Keratinocyte (primary cell): ENCODE data around the gene NFATC2. TPM values are rescaled to one million over a fixed set of nuclear protein-coding genes. Genes with fewer than 3 reads are reported as not detected.

Experiments
- DNase-seq: peaks from one replicate; pipeline ENCODE4 v3.0.0-alpha.2; 2011; ENCODE audit warnings: low read depth, missing footprints, low spot score
- FAIRE-seq: peaks from 2 replicates; lab custom pipeline; 2011; peaks lifted over from hg19 to GRCh38; lab: Jason Lieb, UNC
- H2AFZ ChIP-seq: 2 replicates; pipeline ENCODE4 v1.6.0; 2012; ENCODE audit warnings: low read length, control low read depth, inconsistent platforms; ENCODE audit not compliant: control insufficient read depth
- H3K27ac ChIP-seq: 2 replicates; pipeline ENCODE4 v1.5.1; 2011; ENCODE audit warnings: low read length; ENCODE audit not compliant: control insufficient read depth, insufficient read depth
- H3K27me3 ChIP-seq: 3 replicates; pipeline ENCODE4 v1.6.0; 2011; ENCODE audit warnings: low read length; ENCODE audit not compliant: control insufficient read depth, insufficient read depth; ENCODE audit errors: extremely low read depth
- H3K36me3 ChIP-seq, 2 experiments: 2 replicates in 1 of 2; 3 replicates in 1 of 2; pipeline ENCODE4 v1.5.1; 2011; ENCODE audit warnings: low read length in 2 of 2, mild to moderate bottlenecking in 1 of 2; ENCODE audit not compliant: control insufficient read depth in 2 of 2, insufficient read depth in 2 of 2; ENCODE audit errors: extremely low read depth in 1 of 2
- H3K4me1 ChIP-seq: 3 replicates; pipeline ENCODE4 v1.5.1; 2011; ENCODE audit warnings: low read length; ENCODE audit not compliant: control insufficient read depth, insufficient read depth; ENCODE audit errors: extremely low read depth
- H3K4me2 ChIP-seq: 3 replicates; pipeline ENCODE4 v1.6.0; 2011; ENCODE audit warnings: low read depth, low read length; ENCODE audit not compliant: control insufficient read depth, insufficient read depth; ENCODE audit errors: extremely low read depth
- H3K4me3 ChIP-seq, 3 experiments: fragments of 200-600 bp in 1 of 3; sonication (generic) in 1 of 3; 2 replicates in 2 of 3; 3 replicates in 1 of 3; pipeline ENCODE4 v1.5.1; 2011 to 2016; ENCODE audit warnings: low read length in 3 of 3, mild to moderate bottlenecking in 3 of 3, control low read depth in 2 of 3, inconsistent platforms in 1 of 3, low read depth in 1 of 3, mixed read lengths in 1 of 3, mixed run types in 1 of 3, moderate library complexity in 1 of 3; ENCODE audit not compliant: control insufficient read depth in 2 of 3, insufficient read depth in 2 of 3; ENCODE audit errors: extremely low read depth in 1 of 3
- H3K79me2 ChIP-seq: 2 replicates; pipeline ENCODE4 v1.6.0; 2012; ENCODE audit warnings: low read length; ENCODE audit not compliant: control insufficient read depth, insufficient read depth
- H3K9ac ChIP-seq: 3 replicates; pipeline ENCODE4 v1.6.0; 2011; ENCODE audit warnings: low read length; ENCODE audit not compliant: control insufficient read depth, insufficient read depth; ENCODE audit errors: extremely low read depth
- H3K9me1 ChIP-seq: 3 replicates; pipeline ENCODE4 v1.6.0; 2011; ENCODE audit warnings: low read length; ENCODE audit not compliant: control insufficient read depth, insufficient read depth; ENCODE audit errors: extremely low read depth
- H3K9me3 ChIP-seq: 2 replicates; pipeline ENCODE4 v1.5.1; 2012; ENCODE audit warnings: low read depth, low read length; ENCODE audit not compliant: control insufficient read depth
- H4K20me1 ChIP-seq: 3 replicates; pipeline ENCODE4 v1.6.0; 2011; ENCODE audit warnings: low read length; ENCODE audit not compliant: control insufficient read depth, insufficient read depth; ENCODE audit errors: extremely low read depth
- CTCF ChIP-seq, 3 experiments: IDR thresholded peaks in 1 of 3; conservative IDR thresholded peaks in 1 of 3; optimal IDR thresholded peaks in 1 of 3; 2 replicates in 2 of 3; 3 replicates in 1 of 3; pipeline versions ENCODE3 to v1.5.1; 2011; ENCODE audit warnings: low read length in 3 of 3, mild to moderate bottlenecking in 3 of 3, moderate library complexity in 2 of 3, control low read depth in 1 of 3, inconsistent platforms in 1 of 3; ENCODE audit not compliant: insufficient read depth in 2 of 3; ENCODE audit errors: extremely low read depth in 1 of 3
- EZH2 ChIP-seq: IDR thresholded peaks from one replicate; pipeline ENCODE4 v1.6.1; 2012; ENCODE audit warnings: inconsistent platforms, mild to moderate bottlenecking, low read length, moderate library complexity
- dilution Hi-C: fragments of 300-500 bp; cut with MboI; formaldehyde crosslinking; loops from one replicate; pipeline ENCODE4 v1.7.0; 2020; ENCODE audit warnings: low sequenced_read_pairs; ENCODE audit not compliant: extremely low pct_ligation_motif_present
- polyA plus RNA-seq, 5 experiments: library from polyadenylated mRNA; depleted of rRNA in 3 of 5; stranded (reverse) in 3 of 5; stranded (forward) in 1 of 5; unstranded in 1 of 5; fragments of >200 nt; gene quantifications; 1 replicate in 1 of 5; 2 replicates in 3 of 5; 3 replicates in 1 of 5; pipeline versions ENCODE4 v1.2.1 to v1.2.3, GENCODE V29; 2011 to 2012; ENCODE audit warnings: missing spikeins in 2 of 5, low read depth in 1 of 5, low replicate concordance in 1 of 5

Gene NFATC2
- polyA plus RNA-seq, 1 donor (not counting 4 experiments of a cell fraction or from before 2014, with no cell fraction given) = 0.05 TPM

- Histone ChIP-seq H4K20me1 (no peaks in the 10 kb centered on the region), H2AFZ (no peak overlapping the region), H3K27ac (no peak overlapping the region), H3K4me2 (no peak overlapping the region), H3K4me3 (no peak overlapping the region), H3K36me3 (no peaks in the 10 kb centered on the region), H3K9ac (no peak overlapping the region), H3K27me3 (peaks cover 9% of the 10 kb centered on the region), H3K4me1 (no peaks in the 10 kb centered on the region), H3K9me3 (no peaks in the 10 kb centered on the region), H3K79me2 (no peaks in the 10 kb centered on the region), H3K9me1 (no peaks in the 10 kb centered on the region)
- FAIRE-seq (no peak), DNase-seq (no peak)
- dilution Hi-C loops = no loop called here
- TF ChIP-seq CTCF (optimal IDR thresholded peaks at IDR 0.05 in 1 of 3, IDR thresholded peaks at IDR 0.05 in 1 of 3, conservative IDR thresholded peaks at IDR 0.05 in 1 of 3; ENCODE audit: extremely low read depth in 1 of 3, insufficient read depth in 2 of 3, low read length in 3 of 3) = no peak
- TF ChIP-seq EZH2 = no peak
These were observed 168.1 kb downstream of the NFATC2 start for GRCh38 chr20:51374456-51374830.

GRCh38 chr20:51373713-51374455, 168.6 kb downstream of the NFATC2 start:
- TF ChIP-seq EZH2 (no peak), CTCF (optimal IDR thresholded peaks at IDR 0.05 in 1 of 3, IDR thresholded peaks at IDR 0.05 in 1 of 3, conservative IDR thresholded peaks at IDR 0.05 in 1 of 3; ENCODE audit: extremely low read depth in 1 of 3, insufficient read depth in 2 of 3, low read length in 3 of 3) (no peak)
- Histone ChIP-seq H3K9me3 (no peaks in the 10 kb centered on the region), H3K79me2 (no peaks in the 10 kb centered on the region), H3K27ac (no peak overlapping the region), H4K20me1 (no peaks in the 10 kb centered on the region), H3K36me3 (no peaks in the 10 kb centered on the region), H3K4me1 (no peaks in the 10 kb centered on the region), H2AFZ (no peak overlapping the region), H3K9ac (no peak overlapping the region), H3K27me3 (peaks cover 9% of the 10 kb centered on the region), H3K4me3 (no peak overlapping the region), H3K9me1 (no peaks in the 10 kb centered on the region), H3K4me2 (no peak overlapping the region)
- no peak for FAIRE-seq
- no peak for DNase-seq
- dilution Hi-C loops = no loop called here
